Heart left ventricle (tissue), 16 donors: Measurements from ENCODE around the gene LCN2. TPM values are rescaled to one million over a fixed set of nuclear protein-coding genes. Genes with fewer than 3 reads are reported as not detected.

ENCODE experiments used
- ATAC-seq, 4 donors: fragments of 200-7000 bp; cut with Tn5 transposase; one replicate each; pipeline ENCODE4 v1.9.1; 2020 to 2022; ENCODE audit warnings: moderate library complexity in 4 of 4, mild to moderate bottlenecking in 3 of 4, moderate number of reproducible peaks in 1 of 4
- DNase-seq, 5 donors: peaks; one replicate each; pipeline ENCODE4 v3.0.0-alpha.2; 2020
- H3K27ac ChIP-seq, 12 donors: fragments of 200-600 bp; sonication (generic) in 4 of 12; one replicate each; pipeline versions ENCODE4 v1.5.0 to v1.8.0; 2016 to 2022; ENCODE audit warnings: mild to moderate bottlenecking in 2 of 12
- H3K27me3 ChIP-seq, 9 donors: fragments of 200-600 bp; sonication (generic) in 2 of 9; one replicate each; pipeline versions ENCODE4 v1.5.1 to v1.8.0; 2016 to 2022; ENCODE audit warnings: mild to moderate bottlenecking in 3 of 9
- H3K36me3 ChIP-seq, 9 donors: fragments of 200-600 bp; sonication (generic) in 2 of 9; one replicate each; pipeline versions ENCODE4 v1.5.0 to v1.8.0; 2018 to 2022; ENCODE audit warnings: mild to moderate bottlenecking in 2 of 9
- H3K4me1 ChIP-seq, 12 donors: fragments of 200-600 bp; sonication (generic) in 4 of 12; one replicate each; pipeline versions ENCODE4 v1.5.0 to v1.8.0; 2016 to 2022; ENCODE audit warnings: mild to moderate bottlenecking in 3 of 12
- H3K4me3 ChIP-seq, 12 donors: fragments of 200-600 bp; sonication (generic) in 4 of 12; one replicate each; pipeline versions ENCODE4 v1.5.0 to v1.8.0; 2017 to 2022; ENCODE audit warnings: mild to moderate bottlenecking in 9 of 12, moderate library complexity in 4 of 12
- H3K9me3 ChIP-seq, 12 donors: fragments of 200-600 bp; sonication (generic) in 4 of 12; one replicate each; pipeline versions ENCODE4 v1.5.0 to v1.8.0; 2016 to 2022; ENCODE audit warnings: mild to moderate bottlenecking in 1 of 12
- CTCF ChIP-seq, 12 donors: fragments of 200-600 bp; sonication (generic) in 4 of 12; IDR thresholded peaks; one replicate each; pipeline versions ENCODE4 v1.5.0 to v1.8.0; 2018 to 2022; ENCODE audit warnings: antibody characterized with exemption in 12 of 12, mild to moderate bottlenecking in 5 of 12
- POLR2A ChIP-seq, 2 donors: fragments of 450-650 bp; IDR thresholded peaks; one replicate each; pipeline ENCODE4 v1.6.1; 2017; ENCODE audit warnings: antibody characterized with exemption in 2 of 2, mild to moderate bottlenecking in 2 of 2, moderate library complexity in 2 of 2
- WGBS, 4 donors: extraction: QIAGEN DNeasy Blood & Tissue Kit in 2 of 4; methylation state at CpG; one replicate each; pipeline versions ENCODE4 v1.1.5 to v1.1.7; 2013 to 2018; 5-methylcytosine and 5-hydroxymethylcytosine counted together
- intact Hi-C, 10 donors: fragments of 100-400 bp; cut with DNase I; formaldehyde crosslinking; loops; one replicate each; pipeline versions ENCODE4 v1.11.1 to v1.14.2; 2022
- polyA plus RNA-seq, 2 donors: library from polyadenylated mRNA; stranded (reverse); fragments of 200-250 nt; gene quantifications; one replicate each; pipeline ENCODE4 v1.2.3, GENCODE V29; 2013
- total RNA-seq, 9 donors: library from RNA; depleted of rRNA in 2 of 9; stranded (reverse); fragments of >200 nt in 2 of 9; fragmentation: NEBNext Ultra II Directional in 3 of 9; extraction: Animal tissue kit (Norgen Biotek cat#: 25700) in 3 of 9; gene quantifications; one replicate each; pipeline versions ENCODE4 v1.1.0 to v1.2.4, GENCODE V29; 2016 to 2023
- donor health status: ischemic (EF 13 %, LVEDD 7.1; RV severe dilation, severe dysfunction).
- donor health status: healthy with polysubstance abuse.
- donor health status: DM: no; HTN: yes; CAD: no.
- donor health status: DM: no; HTN: no; CAD: no.
- donor health status: ischemic (EF 25% LVEDD 6.9; RV normal size, moderate dysfunction).
- donor health status: ischemic (EF 25% LVEDD 5.7; RV mildly dilated, moderate dysfunction).
- donor health status: healthy.
- donor health status: DM: yes; HTN: yes; CAD: no.
- donor health status: ischemic (EF 35%, LVEDD 5.7; RV mildly dilated, moderate dysfunction).
- donor health status: nonischemic (EF 11% LVEDD 7.7; RV severe dilation, severe dysfunction).
- donor health status: DM: yes; HTN: yes; CAD: no.
- donor health status: PGD.
- donor health status: ischemic (EF 29% LVEDD 5.4; RV normal size, mild dysfunction).
- donor health status: nonischemic (EF 23%, LVEDD 6.1; RV moderate dilation, normal function).

The LCN2 gene
- total and polyA plus RNA-seq, 11 donors, result 1.1 to 5.8 TPM; not detected in 9

GRCh38 chr9:128113526-128114325 is 35.5 kb upstream of the LCN2 start:
- DNase-seq, result peak in 3 of 5 donors; percentile 11 to 24 (median 22)
- WGBS, 4 donors, result 93 to 100% (median 95%) methylated on average over 12 of the region's 12 CpGs
- intact Hi-C loops, result no loop called here
- no peak overlapping the region for H3K27ac ChIP-seq
- H3K36me3 ChIP-seq, result peaks cover 0 to 24% (median 16%) of the 10 kb centered on the region in 9 donors
- TF ChIP-seq CTCF (IDR thresholded peaks at IDR 0.05), result no peak
- TF ChIP-seq POLR2A (IDR thresholded peaks at IDR 0.05), result no peak
- H3K9me3 ChIP-seq, result no peaks in the 10 kb centered on the region
- ATAC-seq, result no peak
- H3K4me3 ChIP-seq, result no peak overlapping the region
- no peaks in the 10 kb centered on the region for H3K27me3 ChIP-seq
- peaks cover 0 to 17% (median 7%) of the 10 kb centered on the region in 12 donors for H3K4me1 ChIP-seq

GRCh38 chr9:128114326-128115186 is 34.7 kb upstream of the LCN2 start:
- Histone ChIP-seq H3K9me3 (no peaks in the 10 kb centered on the region), H3K4me3 (no peak overlapping the region), H3K36me3 (peaks cover 0 to 24% (median 11%) of the 10 kb centered on the region in 9 donors), H3K27me3 (no peaks in the 10 kb centered on the region), H3K4me1 (peaks cover 0 to 10% (median 6%) of the 10 kb centered on the region in 12 donors), H3K27ac (no peak overlapping the region)
- DNase-seq (peak in 3 of 5 donors; percentile 21 to 53 (median 26)), ATAC-seq (no peak)
- intact Hi-C loops, result loop anchor here in 6 of 10 donors (5.0 kb wide), 3 partner anchors 32 to 172 kb away; no protein-coding TSS in a partner anchor
- TF ChIP-seq POLR2A (IDR thresholded peaks at IDR 0.05) (no peak), CTCF (IDR thresholded peaks at IDR 0.05) (no peak)
- WGBS, 4 donors, result 83 to 87% (median 85%) methylated on average over 14 to 29 of the region's 29 CpGs

- ATAC-seq, result no peak
- 89 to 94% (median 92%) methylated on average over 17 to 26 of the region's 26 CpGs for WGBS, 4 donors
- Histone ChIP-seq H3K27me3 (no peaks in the 10 kb centered on the region), H3K4me1 (peaks cover 0 to 10% (median 6%) of the 10 kb centered on the region in 12 donors), H3K9me3 (no peaks in the 10 kb centered on the region), H3K4me3 (no peak overlapping the region), H3K36me3 (peaks cover 0 to 29% (median 16%) of the 10 kb centered on the region in 9 donors), H3K27ac (no peak overlapping the region)
- TF ChIP-seq POLR2A (IDR thresholded peaks at IDR 0.05), result no peak
- no peak for TF ChIP-seq CTCF (IDR thresholded peaks at IDR 0.05)
- peak in 3 of 5 donors; percentile 16 to 33 (median 17) for DNase-seq
- intact Hi-C loops, result loop anchor here (2.0 to 5.0 kb wide), 5 partner anchors 33 to 173 kb away; no protein-coding TSS in a partner anchor
Measured at GRCh38 chr9:128115187-128116103, 33.8 kb upstream of the LCN2 start.
